Measurements from ENCODE around the gene ZGPAT. TPM values are rescaled to one million over a fixed set of nuclear protein-coding genes. Genes with fewer than 3 reads are reported as not detected.

The ZGPAT gene
- total and polyA plus RNA-seq, 2 donors (not counting 1 experiment from before 2014, with no cell fraction given), result 46.1 to 62.1 TPM

GRCh38 chr20:63738687-63739129 lies 30.9 kb downstream of the ZGPAT start:
- peaks cover 22% of the 10 kb centered on the region for H3K4me1 Mint-ChIP-seq
- TF ChIP-seq CTCF (IDR thresholded peaks at IDR 0.05) (no peak), EZH2 (IDR thresholded peaks at IDR 0.05; ENCODE audit: borderline replicate concordance, insufficient read depth, low read depth, low read length, poor library complexity, severe bottlenecking) (no peak)
- H3K27me3 Mint-ChIP-seq, result no peaks in the 10 kb centered on the region
- peak overlapping the region; percentile 80 for H3K4me3 Mint-ChIP-seq
- Histone ChIP-seq H3K4me3 (ENCODE audit: control extremely low read depth in 1 of 5, extremely low read depth in 1 of 5, insufficient read depth in 1 of 5, low read depth in 2 of 5, low read length in 4 of 5) (peak overlapping the region in 2 of 5 experiments; percentile 45 to 46), H3K79me2 (ENCODE audit: control insufficient read depth, insufficient read depth, low read length) (peaks cover 21% of the 10 kb centered on the region), H3K36me3 (replicated peaks in 1 of 2; ENCODE audit: control extremely low read depth in 1 of 2, control insufficient read depth in 1 of 2, extremely low read depth in 1 of 2, insufficient read depth in 2 of 2, low read length in 1 of 2) (peaks cover 0 to 21% of the 10 kb centered on the region in 2 experiments), H3K27ac (ENCODE audit: low read length in 2 of 2) (no peak overlapping the region), H3K4me1 (ENCODE audit: control insufficient read depth in 2 of 2, insufficient read depth in 2 of 2, low read length in 2 of 2) (peaks cover 35 to 46% of the 10 kb centered on the region in 2 donors), H3K9me3 (ENCODE audit: control extremely low read depth in 1 of 3, control insufficient read depth in 2 of 3, insufficient read depth in 1 of 3, low read length in 2 of 3) (no peaks in the 10 kb centered on the region), H4K20me1 (ENCODE audit: control insufficient read depth, insufficient read depth, low read length, poor library complexity, severe bottlenecking) (peaks cover 36% of the 10 kb centered on the region), H3K9ac (ENCODE audit: low read length) (peak overlapping the region; percentile 48), H3K27me3 (replicated peaks in 1 of 4; ENCODE audit: control extremely low read depth in 1 of 4, control insufficient read depth in 3 of 4, insufficient read depth in 4 of 4, low read length in 3 of 4) (no peaks in the 10 kb centered on the region), H2AFZ (ENCODE audit: insufficient read depth, low read depth, low read length, poor library complexity, severe bottlenecking) (no peak overlapping the region), H3K4me2 (replicated peaks; ENCODE audit: low read depth, low read length, poor library complexity, severe bottlenecking) (peak overlapping the region; percentile 93)
- ATAC-seq (ENCODE audit: low read depth) (no peak), DNase-seq (peak; percentile 61)
- whole genome bisulfite sequencing (ENCODE audit: insufficient coverage), result 46% methylated on average over 26 of the region's 26 CpGs
- H3K27ac Mint-ChIP-seq, result peak overlapping the region; percentile 53
- intact Hi-C loops (cut with micrococcal nuclease), result loop anchor here (1.0 to 5.0 kb wide), 2 partner anchors 126 to 201 kb away; partner anchors contain the start of gene PTK6
- ChIA-PET POLR2A (interaction anchor here (0.9 to 1.8 kb wide), 3 partner anchors 9 to 126 kb away, joined by 3 to 8 read pairs (median 3); partner anchors contain the start of genes ARFRP1, TPD52L2 and ZGPAT), CTCF (interaction anchor here (1.0 kb wide), 1 partner anchor 201 kb away, joined by 3 read pairs; the partner anchor contains the start of gene PTK6)
- H3K9me3 Mint-ChIP-seq (ENCODE audit: insufficient read depth), result no peaks in the 10 kb centered on the region
